SK-N-SH (cell line): ENCODE data around the gene BTNL8. TPM values are rescaled to one million over a fixed set of nuclear protein-coding genes. Genes with fewer than 3 reads are reported as not detected.

Experiments used
- CTCF ChIA-PET: fragments of 300-600, 350-600 bp; formaldehyde crosslinking; extraction: SDS; loops from one replicate; lab custom pipeline; 2021; lab: Yijun Ruan, JAX
- POLR2A ChIA-PET: fragments of 350-600 bp; sonication (Branson Sonifier 250); formaldehyde crosslinking; extraction: SDS; loops from one replicate; lab custom pipeline; 2020; ENCODE audit warnings: antibody characterized with exemption, inconsistent platforms; lab: Yijun Ruan, JAX
- DNase-seq: peaks from one replicate; pipeline ENCODE4 v3.0.0; 2012
- H2AFZ ChIP-seq: fragments of 200-600 bp; sonication (generic); 2 replicates; pipeline ENCODE4 v1.8.1; 2016; ENCODE audit warnings: antibody characterized with exemption, mild to moderate bottlenecking, low read depth
- H3F3A ChIP-seq: fragments of 200-600 bp; sonication (generic); replicated peaks from 2 replicates; pipeline ENCODE3; 2016; ENCODE audit warnings: antibody characterized with exemption, mild to moderate bottlenecking; ENCODE audit not compliant: insufficient read depth
- H3K27ac ChIP-seq, 2 experiments: fragments of 200-500 bp in 1 of 2; fragments of 200-600 bp in 1 of 2; sonication (Bioruptor generic) in 1 of 2; sonication (generic), shearing (Covaris generic) in 1 of 2; 2 replicates each; pipeline versions ENCODE4 v1.5.1 to v1.6.1; 2014 to 2016; ENCODE audit warnings: low read depth in 2 of 2, inconsistent platforms in 1 of 2, low read length in 1 of 2, mild to moderate bottlenecking in 1 of 2, mixed read lengths in 1 of 2
- H3K27me3 ChIP-seq: fragments of 200-600 bp; sonication (generic), shearing (Covaris generic); 2 replicates; pipeline ENCODE4 v1.6.1; 2016; ENCODE audit warnings: mixed run types; ENCODE audit not compliant: insufficient read depth
- H3K36me3 ChIP-seq, 2 experiments: fragments of 200-500 bp in 1 of 2; fragments of 200-600 bp in 1 of 2; sonication (Bioruptor generic) in 1 of 2; sonication (generic) in 1 of 2; replicated peaks in 1 of 2; 2 replicates each; pipeline versions ENCODE3 to v1.5.1; 2014 to 2016; ENCODE audit warnings: low read length in 1 of 2, mild to moderate bottlenecking in 1 of 2; ENCODE audit not compliant: insufficient read depth in 2 of 2, control insufficient read depth in 1 of 2
- H3K4me1 ChIP-seq, 2 experiments: fragments of 200-500 bp in 1 of 2; fragments of 200-600 bp in 1 of 2; sonication (Bioruptor generic) in 1 of 2; sonication (generic), shearing (Covaris generic) in 1 of 2; 2 replicates each; pipeline versions ENCODE4 v1.5.1 to v1.6.1; 2014 to 2016; ENCODE audit warnings: low read depth in 1 of 2, low read length in 1 of 2, mixed run types in 1 of 2; ENCODE audit not compliant: insufficient read depth in 2 of 2, control insufficient read depth in 1 of 2
- H3K4me2 ChIP-seq: fragments of 200-600 bp; sonication (generic), shearing (Covaris generic); 2 replicates; pipeline ENCODE4 v1.6.1; 2017; ENCODE audit warnings: mixed run types
- H3K4me3 ChIP-seq, 2 experiments: fragments of 200-500 bp in 1 of 2; fragments of 200-600 bp in 1 of 2; sonication (Bioruptor generic) in 1 of 2; sonication (generic), shearing (Covaris generic) in 1 of 2; 2 replicates each; pipeline versions ENCODE4 v1.5.1 to v1.8.1; 2014 to 2016; ENCODE audit warnings: low read depth in 2 of 2, inconsistent platforms in 1 of 2, low read length in 1 of 2, mild to moderate bottlenecking in 1 of 2, mixed read lengths in 1 of 2, moderate library complexity in 1 of 2
- H3K79me2 ChIP-seq: fragments of 200-600 bp; sonication (generic); 2 replicates; pipeline ENCODE4 v1.8.1; 2017; ENCODE audit warnings: mild to moderate bottlenecking; ENCODE audit not compliant: insufficient read depth
- H3K9ac ChIP-seq: fragments of 200-600 bp; sonication (generic); 2 replicates; pipeline ENCODE4 v1.6.1; 2017; ENCODE audit warnings: mixed run types
- H3K9me2 ChIP-seq: fragments of 200-600 bp; sonication (generic); 2 replicates; pipeline ENCODE4 v1.6.1; 2017; ENCODE audit warnings: mixed run types
- H3K9me3 ChIP-seq: fragments of 200-600 bp; sonication (generic); 2 replicates; pipeline ENCODE4 v1.6.1; 2017; ENCODE audit warnings: mixed run types, mild to moderate bottlenecking, moderate library complexity
- H4K20me1 ChIP-seq: fragments of 200-600 bp; sonication (generic); 2 replicates; pipeline ENCODE4 v1.6.1; 2017; ENCODE audit warnings: mild to moderate bottlenecking, mixed run types; ENCODE audit not compliant: insufficient read depth
- CHD2 ChIP-seq: fragments of 150-350 bp; IDR thresholded peaks from 2 replicates; pipeline ENCODE4 v1.6.1; 2018; ENCODE audit warnings: low read length; ENCODE audit not compliant: partially characterized antibody
- CTCF ChIP-seq: fragments of 200-600 bp; sonication (generic); IDR thresholded peaks from 2 replicates; pipeline ENCODE4 v1.6.1; 2017; ENCODE audit warnings: antibody characterized with exemption, mild to moderate bottlenecking, moderate library complexity
- ELF1 ChIP-seq: IDR thresholded peaks from 2 replicates; pipeline ENCODE4 v1.4.0; 2012
- EP300 ChIP-seq, 2 experiments: IDR thresholded peaks; 2 replicates each; pipeline versions ENCODE4 v1.4.0 to v1.6.1; 2012; ENCODE audit warnings: borderline replicate concordance in 1 of 2, low read depth in 1 of 2, low read length in 1 of 2
- EZH2phosphoT487 ChIP-seq: fragments of 200-600 bp; sonication (generic); IDR thresholded peaks from 2 replicates; pipeline ENCODE4 v1.6.1; 2017; ENCODE audit warnings: low read depth, mixed run types, mild to moderate bottlenecking, antibody characterized with exemption, moderate library complexity, borderline replicate concordance
- FOXJ3 ChIP-seq: sonication (generic); formaldehyde crosslinking; IDR thresholded peaks from 2 replicates; pipeline ENCODE4 v1.5.1; 2020; ENCODE audit warnings: mild to moderate bottlenecking, missing genetic modification reagents
- FOXM1 ChIP-seq: IDR thresholded peaks from 2 replicates; pipeline ENCODE4 v1.4.0; 2012; ENCODE audit warnings: low read depth, mild to moderate bottlenecking
- GABPA ChIP-seq: IDR thresholded peaks from 2 replicates; pipeline ENCODE4 v1.4.0; 2012; ENCODE audit warnings: low read depth, mild to moderate bottlenecking
- GATA2 ChIP-seq: sonication (generic); formaldehyde crosslinking; IDR thresholded peaks from 2 replicates; pipeline ENCODE4 v1.5.0; 2020; ENCODE audit warnings: mild to moderate bottlenecking, missing genetic modification reagents
- IRF3 ChIP-seq: fragments of 150-350 bp; IDR thresholded peaks from 2 replicates; pipeline ENCODE4 v1.6.1; 2016; ENCODE audit warnings: mild to moderate bottlenecking, low read depth, low read length
- JUND ChIP-seq: IDR thresholded peaks from 2 replicates; pipeline ENCODE4 v1.4.0; 2012
- MEF2A ChIP-seq: IDR thresholded peaks from 2 replicates; pipeline ENCODE4 v1.4.0; 2012; ENCODE audit warnings: low read depth, borderline replicate concordance
- NRF1 ChIP-seq: IDR thresholded peaks from 2 replicates; pipeline ENCODE4 v1.6.1; 2012; ENCODE audit warnings: low read depth, mild to moderate bottlenecking, low read length
- PBX3 ChIP-seq: IDR thresholded peaks from 2 replicates; pipeline ENCODE4; 2012
- RCOR1 ChIP-seq: fragments of 150-350 bp; IDR thresholded peaks from 2 replicates; pipeline ENCODE4 v1.6.1; 2017; ENCODE audit warnings: antibody characterized with exemption, low read length
- REST ChIP-seq: IDR thresholded peaks from 2 replicates; pipeline ENCODE4 v1.6.1; 2012; ENCODE audit warnings: mild to moderate bottlenecking, low read depth, low read length, moderate library complexity
- RXRA ChIP-seq: IDR thresholded peaks from 2 replicates; pipeline ENCODE4 v1.4.0; 2012; ENCODE audit warnings: low read depth, mild to moderate bottlenecking, borderline replicate concordance
- TAF1 ChIP-seq: IDR thresholded peaks from 2 replicates; pipeline ENCODE4 v1.6.1; 2012; ENCODE audit warnings: low read depth, mild to moderate bottlenecking, low read length, moderate library complexity, borderline replicate concordance
- TEAD4 ChIP-seq: IDR thresholded peaks from 2 replicates; pipeline ENCODE4 v1.4.0; 2012; ENCODE audit warnings: mild to moderate bottlenecking, borderline replicate concordance; ENCODE audit not compliant: insufficient read depth
- USF2 ChIP-seq: fragments of 150-350 bp; IDR thresholded peaks from 2 replicates; pipeline ENCODE4 v1.6.1; 2017; ENCODE audit warnings: antibody characterized with exemption, low read length, low read depth, borderline replicate concordance
- YY1 ChIP-seq: IDR thresholded peaks from 2 replicates; pipeline ENCODE4 v1.4.0; 2012; ENCODE audit warnings: low read depth, mild to moderate bottlenecking
- WGBS: methylation state at CpG from one replicate; pipeline ENCODE4 v1.1.6; 2017; ENCODE audit warnings: low lambda C conversion rate; 5-methylcytosine and 5-hydroxymethylcytosine counted together
- polyA plus RNA-seq, 3 experiments: library from polyadenylated mRNA; depleted of rRNA; stranded (reverse); fragments of >200 nt; gene quantifications; 2 replicates each; pipeline ENCODE4 v1.2.3, GENCODE V29; 2012
- TF ChIP-seq, protein P1 (sequence below): IDR thresholded peaks from 2 replicates; pipeline ENCODE4 v1.4.0; 2012; ENCODE audit warnings: low read depth

Gene BTNL8
- polyA plus RNA-seq, 1 of the 3 experiments (the other 2 are of a cell fraction) = not detected

DNA sequence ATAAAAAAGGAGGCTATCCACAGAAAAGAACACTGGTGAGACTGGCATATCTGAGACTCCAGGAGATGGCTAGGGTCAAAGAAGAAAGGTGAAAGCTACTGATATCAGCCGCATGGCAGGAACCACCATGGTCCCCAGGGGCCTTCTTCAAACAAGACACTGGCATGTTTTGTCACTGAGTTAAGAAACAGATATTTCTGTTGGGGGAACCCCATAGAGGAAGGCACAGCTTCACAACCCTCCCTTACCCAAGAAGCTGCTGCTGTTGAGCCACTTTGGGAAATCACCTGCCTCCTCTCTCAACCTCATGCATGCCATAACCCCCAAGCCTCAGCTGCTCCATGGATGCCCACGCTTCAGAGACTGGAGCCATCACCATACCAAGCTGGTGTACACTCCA lies 76.4 kb downstream of the BTNL8 start (continued):
- TF ChIP-seq FOXM1 (no peak), GABPA (no peak), EP300 (IDR thresholded peaks at IDR 0.05; ENCODE audit: borderline replicate concordance in 1 of 2, low read depth in 1 of 2, low read length in 1 of 2) (no peak), PBX3 (no peak), REST (no peak), EZH2phosphoT487 (no peak), TAF1 (no peak), JUND (no peak), CTCF (no peak)
- TF ChIP-seq, all 33 proteins: peak for 0

DNA sequence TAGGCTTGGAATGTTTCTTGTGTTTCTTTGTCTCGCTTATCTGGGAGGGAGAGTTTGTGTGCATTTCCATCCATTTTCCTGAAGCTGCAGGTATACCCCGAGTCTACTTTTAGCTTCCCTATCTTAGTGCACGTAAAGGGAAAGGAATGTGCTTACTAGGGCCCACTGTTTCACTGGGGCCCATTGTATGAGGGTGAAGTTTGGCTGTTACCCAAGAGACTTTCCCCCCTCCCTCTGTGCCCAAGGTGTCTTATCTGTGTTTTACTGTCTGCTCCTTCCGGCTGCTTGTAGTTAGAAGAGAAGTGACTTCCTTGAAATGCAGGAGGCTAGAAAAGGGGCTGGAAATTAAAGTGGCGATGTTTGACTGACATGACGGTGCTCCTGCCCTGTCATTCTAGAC lies 77.6 kb downstream of the BTNL8 start:
- Histone ChIP-seq H4K20me1 (no peaks in the 10 kb centered on the region), H3K4me2 (no peak overlapping the region), H2AFZ (no peak overlapping the region), H3K36me3 (no peaks in the 10 kb centered on the region), H3K9me2 (no peaks in the 10 kb centered on the region), H3K27me3 (no peaks in the 10 kb centered on the region; the same call in 1 of the 2 replicates), H3K4me1 (no peaks in the 10 kb centered on the region), H3K27ac (no peak overlapping the region), H3K4me3 (no peak overlapping the region), H3F3A (no peaks in the 10 kb centered on the region), H3K9ac (no peak overlapping the region), H3K9me3 (no peaks in the 10 kb centered on the region), H3K79me2 (no peaks in the 10 kb centered on the region)
- 17% methylated on average over 6 of the region's 6 CpGs for WGBS
- CTCF ChIA-PET = no interaction called here
- POLR2A ChIA-PET = no interaction called here
- no peak for TF ChIP-seq GABPA
- no peak for TF ChIP-seq MEF2A
- no peak for TF ChIP-seq YY1
- TF ChIP-seq USF2 = no peak
- no peak for TF ChIP-seq ELF1
- TF ChIP-seq, protein P1, sequence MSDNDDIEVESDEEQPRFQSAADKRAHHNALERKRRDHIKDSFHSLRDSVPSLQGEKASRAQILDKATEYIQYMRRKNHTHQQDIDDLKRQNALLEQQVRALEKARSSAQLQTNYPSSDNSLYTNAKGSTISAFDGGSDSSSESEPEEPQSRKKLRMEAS = no peak
- no peak for TF ChIP-seq NRF1
- no peak for TF ChIP-seq IRF3
- TF ChIP-seq GATA2 (CRISPR knock-in tag) = no peak
- TF ChIP-seq RXRA = no peak
- TF ChIP-seq FOXM1 = no peak
- TF ChIP-seq TEAD4 = no peak
- no peak for TF ChIP-seq CHD2
- TF ChIP-seq RCOR1 = no peak
- TF ChIP-seq FOXJ3 (CRISPR knock-in tag) = no peak
- DNase-seq = no peak
